GM12878 (cell line): ENCODE results near the gene SULT2B1. TPM values are rescaled to one million over a fixed set of nuclear protein-coding genes. Genes with fewer than 3 reads are reported as not detected.

Source experiments
- ATAC-seq: fragments of 200-7000 bp; cut with Tn5 transposase; 3 replicates; pipeline ENCODE4 v1.9.1; 2020; ENCODE audit warnings: mild to moderate bottlenecking, moderate library complexity
- BruUV-seq: library from RNA; stranded (reverse); fragments of 400-500 nt; replicated peaks from 2 replicates; lab custom pipeline; 2021; lab: Mats Ljungman, UMichigan
- CTCF ChIA-PET: fragments of 300-600 bp; sonication (Branson Sonifier 250); formaldehyde crosslinking; extraction: SDS; loops from one replicate; lab custom pipeline; 2021; ENCODE audit warnings: inconsistent platforms; lab: Yijun Ruan, JAX
- POLR2A ChIA-PET: fragments of 350-600 bp; formaldehyde crosslinking; extraction: SDS; loops from one replicate; lab custom pipeline; 2021; ENCODE audit warnings: inconsistent platforms; lab: Charles Lee
- RAD21 ChIA-PET: fragments of 300-600 bp; sonication (Branson Sonifier 250); formaldehyde crosslinking; loops from one replicate; lab custom pipeline; 2023; ENCODE audit warnings: antibody characterized with exemption; ENCODE audit not compliant: unreplicated experiment; lab: Charles Lee
- SMC1A ChIA-PET: fragments of 300-600 bp; sonication (Branson Sonifier 250); formaldehyde crosslinking; loops from one replicate; lab custom pipeline; 2023; ENCODE audit not compliant: unreplicated experiment, uncharacterized antibody; lab: Charles Lee
- DNase-seq: peaks from one replicate; pipeline ENCODE4 v3.0.0-alpha.2; 2011; ENCODE audit warnings: low read depth, low spot score
- FAIRE-seq: peaks from 3 replicates; lab custom pipeline; 2011; peaks lifted over from hg19 to GRCh38; lab: Jason Lieb, UNC
- H2AFZ ChIP-seq: 2 replicates; pipeline ENCODE4 v1.6.0; 2011; ENCODE audit warnings: low read depth, low read length, control low read depth; ENCODE audit not compliant: control insufficient read depth
- H3K27ac ChIP-seq: 2 replicates; pipeline ENCODE4 v1.5.1; 2011; ENCODE audit warnings: control low read depth; ENCODE audit not compliant: control insufficient read depth, insufficient read depth
- H3K27me3 ChIP-seq, 2 experiments: replicated peaks in 1 of 2; 2 replicates each; pipeline versions ENCODE4 v1.6.0 to v1.6.1; 2011; ENCODE audit warnings: low read length in 1 of 2; ENCODE audit not compliant: control insufficient read depth in 2 of 2, insufficient read depth in 2 of 2
- H3K36me3 ChIP-seq, 2 experiments: 2 replicates each; pipeline ENCODE4 v1.5.1; 2011; ENCODE audit warnings: low read length in 1 of 2; ENCODE audit not compliant: control insufficient read depth in 2 of 2, insufficient read depth in 2 of 2
- H3K4me1 ChIP-seq: 2 replicates; pipeline ENCODE4 v1.6.1; 2011; ENCODE audit warnings: mild to moderate bottlenecking, low read length, moderate library complexity, mixed read lengths; ENCODE audit not compliant: control insufficient read depth, insufficient read depth
- H3K4me2 ChIP-seq: 2 replicates; pipeline ENCODE4 v1.6.0; 2011; ENCODE audit warnings: control low read depth; ENCODE audit not compliant: control insufficient read depth, insufficient read depth
- H3K4me3 ChIP-seq: fragments of 200-600 bp; sonication (generic); 2 replicates; pipeline ENCODE4 v1.5.1; 2016
- H3K79me2 ChIP-seq: 2 replicates; pipeline ENCODE4 v1.6.0; 2011; ENCODE audit warnings: low read length; ENCODE audit not compliant: control insufficient read depth, insufficient read depth
- H3K9ac ChIP-seq: 2 replicates; pipeline ENCODE4 v1.8.0; 2011; ENCODE audit warnings: low read length, control low read depth, mixed read lengths; ENCODE audit not compliant: control insufficient read depth, insufficient read depth
- H3K9me3 ChIP-seq: replicated peaks from 3 replicates; pipeline ENCODE4 v1.5.1; 2011; ENCODE audit warnings: mild to moderate bottlenecking, low read length; ENCODE audit not compliant: control insufficient read depth, insufficient read depth
- H4K20me1 ChIP-seq: 2 replicates; pipeline ENCODE4 v1.6.0; 2011; ENCODE audit not compliant: control insufficient read depth, insufficient read depth
- ASH2L ChIP-seq: fragments of 300-600, 200-600 bp; sonication (generic); IDR thresholded peaks from 2 replicates; pipeline ENCODE4 v1.6.1; 2017; ENCODE audit warnings: low read depth, mild to moderate bottlenecking, borderline replicate concordance
- CREB1 ChIP-seq: IDR thresholded peaks from 2 replicates; pipeline ENCODE4 v1.6.1; 2012; ENCODE audit warnings: low read depth, mild to moderate bottlenecking, inconsistent platforms
- HCFC1 ChIP-seq: fragments of 150-350 bp; IDR thresholded peaks from 2 replicates; pipeline ENCODE4 v1.6.1; 2014; ENCODE audit warnings: low read length
- MXI1 ChIP-seq: fragments of 150-350 bp; IDR thresholded peaks from 2 replicates; pipeline ENCODE4 v1.6.1; 2011; ENCODE audit warnings: low read depth, mild to moderate bottlenecking, inconsistent platforms, low read length, improper control_type of control experiment
- NFYB ChIP-seq: IDR thresholded peaks from 2 replicates; pipeline ENCODE4 v1.6.1; 2011; ENCODE audit warnings: low read depth, mild to moderate bottlenecking, low read length, improper control_type of control experiment, moderate library complexity; ENCODE audit not compliant: insufficient read depth
- NR2C1 ChIP-seq: fragments of 450-650 bp; IDR thresholded peaks from 2 replicates; pipeline ENCODE4 v1.6.1; 2017; ENCODE audit warnings: antibody characterized with exemption, mild to moderate bottlenecking, moderate library complexity
- SMARCA5 ChIP-seq: fragments of 450-650 bp; IDR thresholded peaks from 2 replicates; pipeline ENCODE4 v1.6.1; 2017; ENCODE audit warnings: mild to moderate bottlenecking
- STAT1 ChIP-seq: fragments of 450-650 bp; conservative IDR thresholded peaks from 2 replicates; pipeline ENCODE4 v1.6.1; 2014; ENCODE audit warnings: antibody characterized with exemption, mild to moderate bottlenecking
- TCF12 ChIP-seq: IDR thresholded peaks from 2 replicates; pipeline ENCODE4 v1.6.1; 2011; ENCODE audit warnings: low read depth, mild to moderate bottlenecking, low read length
- ZNF274 ChIP-seq: IDR thresholded peaks from one replicate; pipeline ENCODE4 v1.8.0; 2011; ENCODE audit not compliant: insufficient read length, insufficient read depth
- WGBS: methylation state at CpG from one replicate; pipeline ENCODE4 v1.1.6; 2016; ENCODE audit warnings: low lambda C conversion rate; ENCODE audit not compliant: insufficient replicate concordance, insufficient coverage; ENCODE audit errors: missing lambda C conversion rate; 5-methylcytosine and 5-hydroxymethylcytosine counted together
- in situ Hi-C: fragments of 300-500 bp; cut with MboI; formaldehyde crosslinking; loops from 9 replicates; pipeline ENCODE4 v1.14.3; 2018; ENCODE audit warnings: mixed read lengths
- intact Hi-C: fragments of 100-400 bp; cut with micrococcal nuclease; formaldehyde crosslinking; loops from one replicate; pipeline ENCODE4 v1.14.2; 2022; ENCODE audit not compliant: unreplicated experiment
- polyA plus RNA-seq, 11 experiments: library from polyadenylated mRNA; depleted of rRNA in 4 of 11; unstranded in 6 of 11; stranded (reverse) in 5 of 11; fragments of >200 nt; fragmentation: Nextera tagmentation in 4 of 11; fragmentation: Illumina TruSeq in 1 of 11; extraction: Ambion mirVana in 4 of 11; extraction: Trizol in 1 of 11; gene quantifications; 1 replicate in 1 of 11; 2 replicates in 10 of 11; pipeline versions ENCODE4 v1.2.1 to v1.2.3, GENCODE V29; 2011 to 2016; ENCODE audit warnings: inconsistent platforms in 2 of 11, missing spikeins in 2 of 11, low read depth in 1 of 11
- total RNA-seq, 4 experiments: library from RNA; depleted of rRNA in 3 of 4; stranded (reverse); fragments of >200 nt in 3 of 4; fragmentation: Illumina TruSeq in 1 of 4; extraction: Trizol in 1 of 4; gene quantifications; 2 replicates each; pipeline versions ENCODE4 v1.2.1 to v1.2.3, GENCODE V29; 2013 to 2021
- TF ChIP-seq, protein P1 (sequence below): IDR thresholded peaks from 2 replicates; pipeline ENCODE4 v1.6.1; 2011; ENCODE audit warnings: low read depth, low read length, improper control_type of control experiment, borderline replicate concordance
- TF ChIP-seq, protein P2 (sequence below): IDR thresholded peaks from 2 replicates; pipeline ENCODE4 v1.6.1; 2011; ENCODE audit warnings: low read depth, mild to moderate bottlenecking, low read length, moderate library complexity, borderline replicate concordance; ENCODE audit errors: extremely low read depth
- TF ChIP-seq, protein P3 (sequence below): fragments of 450-650 bp; IDR thresholded peaks from 2 replicates; pipeline ENCODE4 v1.6.1; 2017; ENCODE audit warnings: mild to moderate bottlenecking, moderate library complexity

Gene SULT2B1
- total and polyA plus RNA-seq, 10 of the 15 experiments (the other 5 are each of a cell fraction or from before 2014, with no cell fraction given) = 0.11 to 0.14 TPM; not detected in 8

DNA sequence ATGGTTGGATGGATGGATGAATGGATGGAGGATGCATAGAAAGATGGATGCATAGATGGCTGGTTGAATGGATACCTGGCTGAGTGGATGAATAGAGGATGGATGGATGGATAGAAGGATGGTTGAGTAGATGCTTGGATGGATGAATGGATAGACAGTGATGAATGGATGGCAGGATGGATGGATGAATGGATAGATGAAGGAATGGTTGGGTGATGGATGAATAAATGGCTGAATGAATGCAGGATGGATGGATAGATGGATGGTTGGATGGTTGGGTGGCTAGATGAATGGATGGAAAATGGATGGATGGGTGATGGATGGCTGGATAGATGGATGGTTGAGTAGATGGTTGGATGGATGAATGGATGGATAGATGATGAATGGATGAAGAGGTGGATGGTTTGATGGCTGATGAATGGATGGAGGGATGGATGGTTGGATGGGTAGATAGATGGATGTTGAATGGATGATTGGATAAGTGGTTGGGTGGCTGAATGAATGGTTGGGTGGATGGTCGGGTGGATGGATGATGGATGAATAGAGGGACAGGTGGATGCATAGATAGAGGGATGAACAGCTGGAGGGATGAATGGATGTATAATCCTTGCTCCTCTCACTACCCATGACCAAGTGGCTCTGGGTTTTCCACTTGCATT lies 3.6 kb upstream of the SULT2B1 start:
- Histone ChIP-seq H3K9me3 (no peaks in the 10 kb centered on the region), H3K36me3 (no peaks in the 10 kb centered on the region), H3K4me2 (no peak overlapping the region), H3K27ac (no peak overlapping the region), H2AFZ (no peak overlapping the region), H3K4me1 (no peaks in the 10 kb centered on the region), H3K4me3 (no peak overlapping the region), H4K20me1 (no peaks in the 10 kb centered on the region), H3K27me3 (no peaks in the 10 kb centered on the region; a peak in 1 of 4 replicates), H3K79me2 (no peaks in the 10 kb centered on the region), H3K9ac (no peak overlapping the region)
- ChIA-PET CTCF (no interaction called here), RAD21 (no interaction called here), POLR2A (no interaction called here), SMC1A (no interaction called here)
- WGBS = 50% methylated on average over 1 of the region's 1 CpG
- in situ Hi-C loops (no loop called here), intact Hi-C loops (no loop called here)
- no TSS peak for BruUV-seq
- no peak for DNase-seq
- TF ChIP-seq STAT1 (no peak), CREB1 (no peak)
- peak; percentile 78 for FAIRE-seq
- ATAC-seq = no peak

DNA sequence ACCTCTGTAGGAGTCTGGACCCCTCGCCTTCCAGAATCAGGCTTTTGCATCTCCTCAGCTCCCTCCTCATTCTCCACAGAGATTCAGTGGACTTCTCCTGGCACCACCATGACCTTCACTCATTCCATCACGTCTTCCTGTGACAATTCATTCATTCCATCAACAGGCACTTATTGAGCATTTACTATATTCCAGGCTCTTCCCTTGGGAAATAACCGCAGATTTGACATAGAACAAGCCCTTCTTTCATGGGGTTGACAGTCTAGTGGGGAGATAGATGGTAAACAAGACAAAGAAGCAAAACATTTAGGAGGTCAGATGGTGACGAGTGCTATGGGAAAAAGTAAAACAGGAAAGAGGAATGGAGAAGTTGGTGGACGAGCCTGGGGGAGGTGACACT lies 2.6 kb upstream of the SULT2B1 start:
- DNase-seq (no peak), ATAC-seq (no peak), FAIRE-seq (no peak)
- H3K27me3 ChIP-seq = no peaks in the 10 kb centered on the region; a peak in 1 of 4 replicates
- no peak overlapping the region for H3K4me3 ChIP-seq
- no peaks in the 10 kb centered on the region for H3K79me2 ChIP-seq
- no peaks in the 10 kb centered on the region for H4K20me1 ChIP-seq
- WGBS = 8% methylated on average over 5 of the region's 5 CpGs
- POLR2A ChIA-PET = no interaction called here
- in situ Hi-C loops (no loop called here), intact Hi-C loops (no loop called here)
- RAD21 ChIA-PET = no interaction called here
- no peak overlapping the region for H3K27ac ChIP-seq
- H3K9ac ChIP-seq = no peak overlapping the region
- CTCF ChIA-PET = no interaction called here
- H3K9me3 ChIP-seq = no peaks in the 10 kb centered on the region
- no peak overlapping the region for H3K4me2 ChIP-seq
- no TSS peak for BruUV-seq
- SMC1A ChIA-PET = no interaction called here
- H3K4me1 ChIP-seq = no peaks in the 10 kb centered on the region
- H3K36me3 ChIP-seq = no peaks in the 10 kb centered on the region
- H2AFZ ChIP-seq = no peak overlapping the region
- no peak for TF ChIP-seq NR2C1
- TF ChIP-seq HCFC1 = no peak
- TF ChIP-seq, protein P1, sequence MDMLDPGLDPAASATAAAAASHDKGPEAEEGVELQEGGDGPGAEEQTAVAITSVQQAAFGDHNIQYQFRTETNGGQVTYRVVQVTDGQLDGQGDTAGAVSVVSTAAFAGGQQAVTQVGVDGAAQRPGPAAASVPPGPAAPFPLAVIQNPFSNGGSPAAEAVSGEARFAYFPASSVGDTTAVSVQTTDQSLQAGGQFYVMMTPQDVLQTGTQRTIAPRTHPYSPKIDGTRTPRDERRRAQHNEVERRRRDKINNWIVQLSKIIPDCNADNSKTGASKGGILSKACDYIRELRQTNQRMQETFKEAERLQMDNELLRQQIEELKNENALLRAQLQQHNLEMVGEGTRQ = no peak
- TF ChIP-seq ASH2L = no peak
- no peak for TF ChIP-seq SMARCA5
- no peak for TF ChIP-seq ZNF274
- TF ChIP-seq, protein P2, sequence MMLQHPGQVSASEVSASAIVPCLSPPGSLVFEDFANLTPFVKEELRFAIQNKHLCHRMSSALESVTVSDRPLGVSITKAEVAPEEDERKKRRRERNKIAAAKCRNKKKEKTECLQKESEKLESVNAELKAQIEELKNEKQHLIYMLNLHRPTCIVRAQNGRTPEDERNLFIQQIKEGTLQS = no peak
- TF ChIP-seq, protein P3, sequence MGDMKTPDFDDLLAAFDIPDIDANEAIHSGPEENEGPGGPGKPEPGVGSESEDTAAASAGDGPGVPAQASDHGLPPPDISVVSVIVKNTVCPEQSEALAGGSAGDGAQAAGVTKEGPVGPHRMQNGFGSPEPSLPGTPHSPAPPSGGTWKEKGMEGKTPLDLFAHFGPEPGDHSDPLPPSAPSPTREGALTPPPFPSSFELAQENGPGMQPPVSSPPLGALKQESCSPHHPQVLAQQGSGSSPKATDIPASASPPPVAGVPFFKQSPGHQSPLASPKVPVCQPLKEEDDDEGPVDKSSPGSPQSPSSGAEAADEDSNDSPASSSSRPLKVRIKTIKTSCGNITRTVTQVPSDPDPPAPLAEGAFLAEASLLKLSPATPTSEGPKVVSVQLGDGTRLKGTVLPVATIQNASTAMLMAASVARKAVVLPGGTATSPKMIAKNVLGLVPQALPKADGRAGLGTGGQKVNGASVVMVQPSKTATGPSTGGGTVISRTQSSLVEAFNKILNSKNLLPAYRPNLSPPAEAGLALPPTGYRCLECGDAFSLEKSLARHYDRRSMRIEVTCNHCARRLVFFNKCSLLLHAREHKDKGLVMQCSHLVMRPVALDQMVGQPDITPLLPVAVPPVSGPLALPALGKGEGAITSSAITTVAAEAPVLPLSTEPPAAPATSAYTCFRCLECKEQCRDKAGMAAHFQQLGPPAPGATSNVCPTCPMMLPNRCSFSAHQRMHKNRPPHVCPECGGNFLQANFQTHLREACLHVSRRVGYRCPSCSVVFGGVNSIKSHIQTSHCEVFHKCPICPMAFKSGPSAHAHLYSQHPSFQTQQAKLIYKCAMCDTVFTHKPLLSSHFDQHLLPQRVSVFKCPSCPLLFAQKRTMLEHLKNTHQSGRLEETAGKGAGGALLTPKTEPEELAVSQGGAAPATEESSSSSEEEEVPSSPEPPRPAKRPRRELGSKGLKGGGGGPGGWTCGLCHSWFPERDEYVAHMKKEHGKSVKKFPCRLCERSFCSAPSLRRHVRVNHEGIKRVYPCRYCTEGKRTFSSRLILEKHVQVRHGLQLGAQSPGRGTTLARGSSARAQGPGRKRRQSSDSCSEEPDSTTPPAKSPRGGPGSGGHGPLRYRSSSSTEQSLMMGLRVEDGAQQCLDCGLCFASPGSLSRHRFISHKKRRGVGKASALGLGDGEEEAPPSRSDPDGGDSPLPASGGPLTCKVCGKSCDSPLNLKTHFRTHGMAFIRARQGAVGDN = no peak
- no peak for TF ChIP-seq NFYB
- TF ChIP-seq MXI1 = no peak
- no peak for TF ChIP-seq TCF12
